A673 (cell line): Measurements from ENCODE around the gene NPEPL1. TPM values are rescaled to one million over a fixed set of nuclear protein-coding genes. Genes with fewer than 3 reads are reported as not detected.
"Not testable (repeated sequence)": the region's sequence is repeated elsewhere in the genome, so short reads cannot be mapped to it uniquely, and the experiment has no call there.

Experiments used
- BruUV-seq: library from RNA; stranded (reverse); fragments of 400-500 nt; replicated peaks from 2 replicates; lab custom pipeline; 2021; lab: Mats Ljungman, UMichigan
- CTCF ChIA-PET: fragments of 300-600 bp; sonication (Branson Sonifier 250); formaldehyde crosslinking; loops from one replicate; lab custom pipeline; 2022; ENCODE audit warnings: antibody characterized with exemption; lab: Charles Lee
- POLR2A ChIA-PET: fragments of 300-600 bp; sonication (Branson Sonifier 250); formaldehyde crosslinking; loops from one replicate; lab custom pipeline; 2022; ENCODE audit warnings: antibody characterized with exemption; ENCODE audit not compliant: low non-redundant PET; lab: Charles Lee
- DNase-seq: peaks from one replicate; pipeline ENCODE4 v3.0.0-alpha.2; 2015; ENCODE audit warnings: low spot score
- H3K27ac ChIP-seq: fragments of 200-600 bp; sonication (generic); 2 replicates; pipeline ENCODE4 v1.5.1; 2016; ENCODE audit warnings: mixed run types, low read depth, mild to moderate bottlenecking, mixed read lengths, antibody characterized with exemption, low read length; ENCODE audit not compliant: poor library complexity, severe bottlenecking
- H3K27me3 ChIP-seq: fragments of 200-600 bp; sonication (generic); replicated peaks from 2 replicates; pipeline ENCODE4 v1.6.1; 2017; ENCODE audit warnings: mixed run types, low read depth, mild to moderate bottlenecking, mixed read lengths, antibody characterized with exemption, low read length; ENCODE audit not compliant: insufficient read depth, poor library complexity
- H3K36me3 ChIP-seq: fragments of 200-600 bp; sonication (generic); 2 replicates; pipeline ENCODE4 v1.6.1; 2016; ENCODE audit warnings: mixed run types, mild to moderate bottlenecking, mixed read lengths, antibody characterized with exemption, low read length; ENCODE audit not compliant: insufficient read depth, poor library complexity, severe bottlenecking
- H3K4me1 ChIP-seq: fragments of 200-600 bp; sonication (generic); 2 replicates; pipeline ENCODE4 v1.6.1; 2017; ENCODE audit warnings: mixed run types, mild to moderate bottlenecking, mixed read lengths, antibody characterized with exemption, low read length; ENCODE audit not compliant: insufficient read depth, poor library complexity, severe bottlenecking
- H3K4me3 ChIP-seq: fragments of 200-600 bp; sonication (generic); 2 replicates; pipeline ENCODE4 v1.5.1; 2016; ENCODE audit warnings: low read depth, mixed run types, mild to moderate bottlenecking, mixed read lengths, low read length; ENCODE audit not compliant: poor library complexity, severe bottlenecking
- H3K9me3 ChIP-seq: fragments of 200-600 bp; sonication (generic); 2 replicates; pipeline ENCODE4 v1.6.1; 2016; ENCODE audit warnings: mixed run types, low read depth, mild to moderate bottlenecking, mixed read lengths, antibody characterized with exemption, low read length; ENCODE audit not compliant: poor library complexity, severe bottlenecking
- CTCF ChIP-seq: fragments of 300-800, 200-600 bp; sonication (generic); conservative IDR thresholded peaks from 2 replicates; pipeline ENCODE4 v1.5.1; 2017; ENCODE audit warnings: low read depth, mild to moderate bottlenecking, antibody characterized with exemption, low read length, moderate library complexity, mixed read lengths
- EZH2 ChIP-seq: fragments of 200-600 bp; sonication (generic); IDR thresholded peaks from 2 replicates; pipeline ENCODE4 v1.6.1; 2017; ENCODE audit warnings: borderline replicate concordance, low read depth, mild to moderate bottlenecking, mixed read lengths, antibody characterized with exemption, low read length; ENCODE audit not compliant: poor library complexity, severe bottlenecking
- intact Hi-C: fragments of 100-400 bp; cut with micrococcal nuclease; formaldehyde crosslinking; loops from one replicate; pipeline ENCODE4 v1.10.0; 2022; ENCODE audit not compliant: unreplicated experiment
- total RNA-seq: library from RNA; stranded (reverse); gene quantifications from 2 replicates; pipeline ENCODE4 v1.2.3, GENCODE V29; 2021

Gene NPEPL1
- total RNA-seq, 1 experiment from 2014 or later, result 15.8 TPM

- no peak for DNase-seq
- Histone ChIP-seq H3K4me1 (no peaks in the 10 kb centered on the region), H3K9me3 (no peaks in the 10 kb centered on the region), H3K27me3 (peaks cover 4% of the 10 kb centered on the region), H3K36me3 (no peaks in the 10 kb centered on the region), H3K4me3 (no peak overlapping the region), H3K27ac (no peak overlapping the region)
- CTCF ChIA-PET, result no interaction called here
- no peak for TF ChIP-seq CTCF
- TF ChIP-seq EZH2, result no peak
- POLR2A ChIA-PET, result no interaction called here
- no TSS peak for BruUV-seq
- intact Hi-C loops, result no loop called here
Observed at GRCh38 chr20:58723628-58723984, 31.0 kb downstream of the NPEPL1 start.

- POLR2A ChIA-PET, intact Hi-C loops, H3K27me3 ChIP-seq, H3K4me1 ChIP-seq, H3K9me3 ChIP-seq, H3K4me3 ChIP-seq, H3K27ac ChIP-seq, DNase-seq, BruUV-seq, CTCF ChIA-PET, H3K36me3 ChIP-seq: not testable (repeated sequence)
Observed at GRCh38 chr20:58726156-58726555, 33.6 kb downstream of the NPEPL1 start.

- ChIA-PET POLR2A (no interaction called here), CTCF (no interaction called here)
- Histone ChIP-seq H3K27ac (no peak overlapping the region), H3K9me3 (no peaks in the 10 kb centered on the region), H3K4me3 (no peak overlapping the region), H3K27me3 (peaks cover 20% of the 10 kb centered on the region), H3K4me1 (no peaks in the 10 kb centered on the region), H3K36me3 (no peaks in the 10 kb centered on the region)
- no peak for TF ChIP-seq CTCF
- TF ChIP-seq EZH2, result no peak
- DNase-seq, result no peak
- no TSS peak for BruUV-seq
- intact Hi-C loops, result no loop called here
Observed at GRCh38 chr20:58731192-58731591, 38.6 kb downstream of the NPEPL1 start.

- DNase-seq, result no peak
- intact Hi-C loops, result no loop called here
- POLR2A ChIA-PET, result no interaction called here
- Histone ChIP-seq H3K4me1 (no peaks in the 10 kb centered on the region), H3K9me3 (no peaks in the 10 kb centered on the region), H3K27me3 (peaks cover 53% of the 10 kb centered on the region), H3K36me3 (no peaks in the 10 kb centered on the region), H3K27ac (no peak overlapping the region), H3K4me3 (no peak overlapping the region)
- CTCF ChIA-PET, result no interaction called here
- BruUV-seq, result no TSS peak
- TF ChIP-seq EZH2, result no peak
- TF ChIP-seq CTCF, result no peak
Observed at GRCh38 chr20:58737198-58737597, 44.6 kb downstream of the NPEPL1 start.
